Stomach (tissue), 9 donors: ENCODE measurements around the gene CENPM. TPM values are rescaled to one million over a fixed set of nuclear protein-coding genes. Genes with fewer than 3 reads are reported as not detected.

Experiments
- DNase-seq, 2 donors: peaks; one replicate each; pipeline versions ENCODE4 v3.0.0 to v3.0.0-alpha.2; 2013 to 2019
- H3K27ac ChIP-seq, 5 donors: fragments of 200-600 bp in 4 of 5; sonication (generic) in 4 of 5; one replicate each; pipeline ENCODE4 v1.5.1; 2013 to 2019; ENCODE audit warnings: mild to moderate bottlenecking in 1 of 5, moderate library complexity in 1 of 5
- H3K27me3 ChIP-seq, 3 donors: fragments of 200-600 bp; sonication (generic); one replicate each; pipeline ENCODE4 v1.5.1; 2017 to 2019; ENCODE audit warnings: mixed run types in 1 of 3
- H3K36me3 ChIP-seq, 4 donors: fragments of 200-600 bp; sonication (generic); 1 replicate in 3 of 4; 2 replicates in 1 of 4; pipeline ENCODE4 v1.5.1; 2016 to 2019
- H3K4me1 ChIP-seq, 4 donors: fragments of 200-600 bp; sonication (generic); one replicate each; pipeline ENCODE4 v1.5.1; 2016 to 2019
- H3K4me3 ChIP-seq, 4 donors: fragments of 200-600 bp; sonication (generic) in 3 of 4; one replicate each; pipeline ENCODE4 v1.5.1; 2016 to 2019; ENCODE audit warnings: mild to moderate bottlenecking in 1 of 4
- H3K9me3 ChIP-seq, 4 donors: fragments of 200-600 bp; sonication (generic); one replicate each; pipeline ENCODE4 v1.5.1; 2016 to 2019
- CTCF ChIP-seq, 7 experiments: fragments of 450-650 bp in 4 of 7; fragments of 200-600 bp in 3 of 7; sonication (generic) in 3 of 7; IDR thresholded peaks; one replicate each; pipeline ENCODE4 v1.5.1; 2016 to 2019; ENCODE audit warnings: antibody characterized with exemption in 7 of 7, control low read depth in 2 of 7, mild to moderate bottlenecking in 1 of 7
- EP300 ChIP-seq: sonication (generic); formaldehyde crosslinking; IDR thresholded peaks from one replicate; pipeline ENCODE4 v1.6.1; 2017; ENCODE audit warnings: antibody characterized with exemption
- POLR2A ChIP-seq, 4 donors: fragments of 450-650 bp; IDR thresholded peaks; one replicate each; pipeline ENCODE4 v1.6.1; 2016; ENCODE audit warnings: antibody characterized with exemption in 4 of 4, control low read depth in 2 of 4, mild to moderate bottlenecking in 1 of 4, moderate library complexity in 1 of 4
- POLR2AphosphoS5 ChIP-seq, 3 donors: sonication (generic); formaldehyde crosslinking; IDR thresholded peaks; one replicate each; pipeline ENCODE4 v1.6.1; 2016; ENCODE audit warnings: antibody characterized with exemption in 3 of 3
- WGBS, 5 donors: extraction: QIAGEN DNeasy Blood & Tissue Kit in 3 of 5; methylation state at CpG; one replicate each; pipeline versions ENCODE4 v1.1.5 to v1.1.7; 2013 to 2018; 5-methylcytosine and 5-hydroxymethylcytosine counted together
- intact Hi-C: fragments of 100-400 bp; cut with DNase I; formaldehyde crosslinking; loops from one replicate; pipeline ENCODE4 v1.15.1; 2023; ENCODE audit warnings: low total_unique reads
- polyA plus RNA-seq, 3 donors: library from polyadenylated mRNA; stranded (reverse); fragments of 200-250 nt; gene quantifications; one replicate each; pipeline ENCODE4 v1.2.3, GENCODE V29; 2013
- total RNA-seq, 5 donors: library from RNA; depleted of rRNA; stranded (reverse); fragments of >200 nt; gene quantifications; one replicate each; pipeline versions ENCODE4 v1.1.0 to v1.2.3, GENCODE V29; 2014 to 2016
- donor health status: healthy with polysubstance abuse.
- donor health status: Bipolar disorder and iron deficiency.
- donor health status: healthy.

CENPM gene
- total and polyA plus RNA-seq, 8 donors: 6.1 to 64.3 (median 15.8) TPM; not detected in 1

GRCh38 chr22:41976070-41976901, 29.3 kb upstream of the CENPM start:
- peak; percentile 61 to 77 for DNase-seq
- 2 to 14% (median 3%) methylated on average over 9 to 72 of the region's 72 CpGs for WGBS, 5 donors
- peak overlapping the region; percentile 47 to 64 (median 56) for H3K4me3 ChIP-seq

GRCh38 chr22:41975299-41976069, 28.5 kb upstream of the CENPM start:
- TF ChIP-seq EP300 (no peak), CTCF (IDR thresholded peaks at IDR 0.05) (no peak), POLR2AphosphoS5 (IDR thresholded peaks at IDR 0.05) (no peak), POLR2A (IDR thresholded peaks at IDR 0.05) (no peak)
- H3K9me3 ChIP-seq: no peaks in the 10 kb centered on the region
- intact Hi-C loops: loop anchor here (10.0 kb wide), 1 partner anchor 139 kb away; no protein-coding TSS in a partner anchor
- no peaks in the 10 kb centered on the region for H3K36me3 ChIP-seq
- DNase-seq: no peak
- H3K4me3 ChIP-seq: no peak overlapping the region
- H3K4me1 ChIP-seq: peaks cover 6 to 16% (median 14%) of the 10 kb centered on the region in 4 donors
- peaks cover 0 to 83% (median 35%) of the 10 kb centered on the region in 3 donors for H3K27me3 ChIP-seq
- WGBS, 5 donors: 60 to 65% (median 62%) methylated on average over 12 of the region's 12 CpGs
- no peak overlapping the region for H3K27ac ChIP-seq

More at GRCh38 chr22:41976070-41976901, 29.3 kb upstream of the CENPM start:
- Histone ChIP-seq H3K36me3 (no peaks in the 10 kb centered on the region), H3K4me1 (peaks cover 6 to 16% (median 14%) of the 10 kb centered on the region in 4 donors), H3K27ac (no peak overlapping the region), H3K27me3 (peaks cover 0 to 75% (median 35%) of the 10 kb centered on the region in 3 donors), H3K9me3 (no peaks in the 10 kb centered on the region)
- TF ChIP-seq POLR2A (IDR thresholded peaks at IDR 0.05) (no peak), POLR2AphosphoS5 (IDR thresholded peaks at IDR 0.05) (no peak), CTCF (IDR thresholded peaks at IDR 0.05) (no peak), EP300 (no peak)
- intact Hi-C loops: loop anchor here (10.0 kb wide), 1 partner anchor 139 kb away; no protein-coding TSS in a partner anchor

GRCh38 chr22:41974691-41975290, 27.8 kb upstream of the CENPM start:
- intact Hi-C loops: loop anchor here (10.0 kb wide), 1 partner anchor 140 kb away; no protein-coding TSS in a partner anchor
- no peak overlapping the region for H3K4me3 ChIP-seq
- TF ChIP-seq CTCF (IDR thresholded peaks at IDR 0.05): no peak
- no peak for TF ChIP-seq EP300
- TF ChIP-seq POLR2AphosphoS5 (IDR thresholded peaks at IDR 0.05): no peak
- TF ChIP-seq POLR2A (IDR thresholded peaks at IDR 0.05): no peak
- H3K36me3 ChIP-seq: no peaks in the 10 kb centered on the region
- H3K9me3 ChIP-seq: no peaks in the 10 kb centered on the region
- no peak for DNase-seq
- H3K27ac ChIP-seq: no peak overlapping the region
- peaks cover 0 to 89% (median 35%) of the 10 kb centered on the region in 3 donors for H3K27me3 ChIP-seq
- peaks cover 6 to 16% (median 14%) of the 10 kb centered on the region in 4 donors for H3K4me1 ChIP-seq
- WGBS, 5 donors: 64 to 72% (median 70%) methylated on average over 10 of the region's 10 CpGs

- DNase-seq: no peak
- intact Hi-C loops: loop anchor here (10.0 kb wide), 1 partner anchor 143 kb away; no protein-coding TSS in a partner anchor
- TF ChIP-seq CTCF (IDR thresholded peaks at IDR 0.05) (no peak), POLR2A (IDR thresholded peaks at IDR 0.05) (no peak), EP300 (no peak), POLR2AphosphoS5 (IDR thresholded peaks at IDR 0.05) (no peak)
- Histone ChIP-seq H3K27ac (no peak overlapping the region), H3K4me3 (no peak overlapping the region), H3K4me1 (peaks cover 0 to 9% (median 6%) of the 10 kb centered on the region in 4 donors), H3K27me3 (peaks cover 0 to 72% (median 21%) of the 10 kb centered on the region in 3 donors), H3K36me3 (no peaks in the 10 kb centered on the region), H3K9me3 (no peaks in the 10 kb centered on the region)
- 75 to 88% (median 83%) methylated on average over 7 to 11 of the region's 11 CpGs for WGBS, 5 donors
These were observed 24.5 kb upstream of the CENPM start for GRCh38 chr22:41971431-41971830.
